ENCODE results near the gene PDE11A. TPM values are rescaled to one million over a fixed set of nuclear protein-coding genes. Genes with fewer than 3 reads are reported as not detected.

The PDE11A gene
- total RNA-seq, 2 experiments from 2014 or later: not detected

DNA sequence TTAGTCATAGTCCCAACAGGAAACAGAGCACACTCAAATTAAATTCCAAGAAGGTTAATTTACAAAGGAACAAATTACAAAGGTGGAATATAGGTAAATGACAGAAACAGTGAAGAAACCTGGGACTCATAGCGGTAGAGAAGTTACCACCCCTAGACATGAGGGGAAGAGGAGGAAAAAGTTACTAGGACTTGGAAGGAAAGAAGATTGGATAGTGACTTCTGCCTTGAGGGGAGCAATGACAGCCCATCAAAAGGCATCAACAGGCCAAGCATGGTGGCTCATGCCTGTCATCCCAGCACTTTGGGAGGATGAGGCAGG lies 2.4 kb upstream of the PDE11A start:
- no peak for DNase-seq
- ChIA-PET POLR2A (no interaction called here), CTCF (no interaction called here)
- Mint-ChIP-seq H3K9me3 (no peaks in the 10 kb centered on the region), H3K27ac (no peak overlapping the region), H3K27me3 (peaks cover 71% of the 10 kb centered on the region), H3K36me3 (ENCODE audit: low read depth) (no peaks in the 10 kb centered on the region), H3K4me3 (no peak overlapping the region), H3K4me1 (ENCODE audit: low read depth) (no peaks in the 10 kb centered on the region)
- H3K27ac ChIP-seq (ENCODE audit: low read depth in 1 of 2, low read length in 2 of 2): no peak overlapping the region
- peaks cover 34 to 35% of the 10 kb centered on the region in 2 experiments for H3K27me3 ChIP-seq (ENCODE audit: control insufficient read depth in 1 of 2, insufficient read depth in 2 of 2, low read length in 2 of 2)
- ATAC-seq (ENCODE audit: poor library complexity): no peak
- TF ChIP-seq, protein P1, sequence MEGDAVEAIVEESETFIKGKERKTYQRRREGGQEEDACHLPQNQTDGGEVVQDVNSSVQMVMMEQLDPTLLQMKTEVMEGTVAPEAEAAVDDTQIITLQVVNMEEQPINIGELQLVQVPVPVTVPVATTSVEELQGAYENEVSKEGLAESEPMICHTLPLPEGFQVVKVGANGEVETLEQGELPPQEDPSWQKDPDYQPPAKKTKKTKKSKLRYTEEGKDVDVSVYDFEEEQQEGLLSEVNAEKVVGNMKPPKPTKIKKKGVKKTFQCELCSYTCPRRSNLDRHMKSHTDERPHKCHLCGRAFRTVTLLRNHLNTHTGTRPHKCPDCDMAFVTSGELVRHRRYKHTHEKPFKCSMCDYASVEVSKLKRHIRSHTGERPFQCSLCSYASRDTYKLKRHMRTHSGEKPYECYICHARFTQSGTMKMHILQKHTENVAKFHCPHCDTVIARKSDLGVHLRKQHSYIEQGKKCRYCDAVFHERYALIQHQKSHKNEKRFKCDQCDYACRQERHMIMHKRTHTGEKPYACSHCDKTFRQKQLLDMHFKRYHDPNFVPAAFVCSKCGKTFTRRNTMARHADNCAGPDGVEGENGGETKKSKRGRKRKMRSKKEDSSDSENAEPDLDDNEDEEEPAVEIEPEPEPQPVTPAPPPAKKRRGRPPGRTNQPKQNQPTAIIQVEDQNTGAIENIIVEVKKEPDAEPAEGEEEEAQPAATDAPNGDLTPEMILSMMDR (IDR thresholded peaks at IDR 0.05): no peak
- peaks cover 0 to 10% of the 10 kb centered on the region in 2 experiments for H3K9me3 ChIP-seq (ENCODE audit: control insufficient read depth in 1 of 2, insufficient read depth in 1 of 2, low read length in 2 of 2)
- H3K4me1 ChIP-seq (ENCODE audit: insufficient read depth, low read length): peaks cover 9% of the 10 kb centered on the region
- H3K4me3 ChIP-seq (ENCODE audit: low read length): no peak overlapping the region
- intact Hi-C loops (cut with DNase I, micrococcal nuclease): no loop called here
- H3K36me3 ChIP-seq (ENCODE audit: insufficient read depth, low read length): no peaks in the 10 kb centered on the region

DNA sequence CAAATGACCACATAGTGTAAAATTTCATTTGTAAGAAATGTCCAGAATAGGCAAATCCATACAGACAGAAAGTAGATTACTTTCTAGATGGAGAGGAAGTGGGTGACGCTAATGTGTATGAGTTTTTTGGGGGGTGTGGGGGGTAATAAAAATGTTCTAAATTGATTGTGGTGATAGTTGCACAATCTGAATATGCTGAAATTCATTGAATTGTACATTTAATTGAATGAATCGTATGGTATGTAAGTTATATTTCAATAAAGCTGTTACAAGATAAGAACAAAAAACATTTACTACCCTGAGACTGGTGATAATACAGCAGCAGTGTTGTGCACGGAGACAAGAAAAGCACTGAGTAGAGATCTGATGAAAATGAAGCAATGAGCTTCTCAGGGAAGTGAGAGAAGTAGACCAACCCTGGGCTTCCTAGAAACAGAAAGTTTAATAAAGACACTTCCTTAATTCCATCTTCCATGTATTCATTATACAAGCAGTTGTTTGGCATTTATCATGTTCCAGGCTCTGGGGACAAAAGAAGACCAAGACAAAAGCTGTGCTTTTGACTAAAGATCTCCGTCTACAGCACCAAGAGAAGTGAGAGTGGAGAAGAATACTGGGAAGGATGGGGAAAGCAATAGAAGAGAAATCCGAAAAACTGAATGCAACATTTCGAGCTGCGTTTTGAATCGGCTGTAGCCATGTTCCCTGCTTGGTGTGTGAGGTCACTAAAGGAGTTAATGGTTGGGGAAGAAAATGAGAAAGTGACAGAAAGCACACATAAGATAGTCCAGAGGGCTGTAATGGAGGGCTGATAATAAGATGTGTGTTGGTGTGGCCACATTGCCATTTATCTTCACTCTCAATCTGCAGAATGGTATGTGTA lies 1.8 kb upstream of the PDE11A start:
- Mint-ChIP-seq H3K4me1 (ENCODE audit: low read depth) (no peaks in the 10 kb centered on the region), H3K27ac (no peak overlapping the region), H3K4me3 (no peak overlapping the region), H3K36me3 (ENCODE audit: low read depth) (no peaks in the 10 kb centered on the region), H3K9me3 (no peaks in the 10 kb centered on the region), H3K27me3 (peaks cover 69% of the 10 kb centered on the region)
- no peak for ATAC-seq (ENCODE audit: poor library complexity)
- no peak for DNase-seq
- peaks cover 9% of the 10 kb centered on the region for H3K4me1 ChIP-seq (ENCODE audit: insufficient read depth, low read length)
- TF ChIP-seq, protein P1 (IDR thresholded peaks at IDR 0.05): no peak
- no peaks in the 10 kb centered on the region for H3K36me3 ChIP-seq (ENCODE audit: insufficient read depth, low read length)
- ChIA-PET CTCF (no interaction called here), POLR2A (no interaction called here)
- no peak overlapping the region for H3K27ac ChIP-seq (ENCODE audit: low read depth in 1 of 2, low read length in 2 of 2)
- H3K27me3 ChIP-seq (ENCODE audit: control insufficient read depth in 1 of 2, insufficient read depth in 2 of 2, low read length in 2 of 2): peaks cover 35 to 38% of the 10 kb centered on the region in 2 experiments
- no peak overlapping the region for H3K4me3 ChIP-seq (ENCODE audit: low read length)
- intact Hi-C loops (cut with DNase I, micrococcal nuclease): no loop called here
- H3K9me3 ChIP-seq (ENCODE audit: control insufficient read depth in 1 of 2, insufficient read depth in 1 of 2, low read length in 2 of 2): peaks cover 0 to 10% of the 10 kb centered on the region in 2 experiments

DNA sequence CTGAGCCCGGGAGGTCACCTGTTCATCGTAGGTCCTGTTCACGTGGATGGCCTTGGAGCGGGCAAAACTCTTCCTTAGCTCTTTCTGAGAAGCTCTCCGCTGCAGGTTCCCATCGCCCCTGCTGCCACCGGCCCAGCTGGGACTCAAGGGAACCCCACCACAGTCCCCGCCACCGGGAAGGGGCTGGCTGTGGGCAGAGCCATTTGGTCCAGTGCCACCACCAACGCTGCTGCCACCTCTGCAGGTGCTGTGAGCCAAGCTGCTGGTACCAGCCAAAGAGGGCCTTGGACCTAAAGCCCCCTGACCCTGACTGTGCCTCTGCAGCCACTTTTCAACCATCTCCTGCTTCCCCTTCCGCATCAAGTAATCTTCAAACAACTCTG lies 586 bp downstream of the PDE11A start:
- TF ChIP-seq, protein P1 (IDR thresholded peaks at IDR 0.05): no peak
- peaks cover 82% of the 10 kb centered on the region for H3K27me3 Mint-ChIP-seq
- H3K9me3 Mint-ChIP-seq: no peaks in the 10 kb centered on the region
- DNase-seq (no peak), ATAC-seq (ENCODE audit: poor library complexity) (no peak)
- no peak overlapping the region for H3K27ac ChIP-seq (ENCODE audit: low read depth in 1 of 2, low read length in 2 of 2)
- no peak overlapping the region for H3K4me3 ChIP-seq (ENCODE audit: low read length)
- no peaks in the 10 kb centered on the region for H3K4me1 Mint-ChIP-seq (ENCODE audit: low read depth)
- intact Hi-C loops (cut with DNase I, micrococcal nuclease): no loop called here
- H3K27ac Mint-ChIP-seq: no peak overlapping the region
- peaks cover 0 to 10% of the 10 kb centered on the region in 2 experiments for H3K9me3 ChIP-seq (ENCODE audit: control insufficient read depth in 1 of 2, insufficient read depth in 1 of 2, low read length in 2 of 2)
- CTCF ChIA-PET: no interaction called here
- peaks cover 35 to 39% of the 10 kb centered on the region in 2 experiments for H3K27me3 ChIP-seq (ENCODE audit: control insufficient read depth in 1 of 2, insufficient read depth in 2 of 2, low read length in 2 of 2)
- H3K4me3 Mint-ChIP-seq: no peak overlapping the region
- POLR2A ChIA-PET: no interaction called here
- H3K4me1 ChIP-seq (ENCODE audit: insufficient read depth, low read length): peaks cover 9% of the 10 kb centered on the region
- no peaks in the 10 kb centered on the region for H3K36me3 ChIP-seq (ENCODE audit: insufficient read depth, low read length)
- no peaks in the 10 kb centered on the region for H3K36me3 Mint-ChIP-seq (ENCODE audit: low read depth)
